HCT116 (cell line): ENCODE measurements around the gene ITGB6. TPM values are rescaled to one million over a fixed set of nuclear protein-coding genes. Genes with fewer than 3 reads are reported as not detected.

Experiments used
- ATAC-seq: fragments of 200-7000 bp; cut with Tn5 transposase; 2 replicates; pipeline ENCODE4 v1.9.1; 2020; ENCODE audit warnings: mild to moderate bottlenecking, moderate library complexity
- BruUV-seq: library from RNA; stranded (reverse); fragments of 400-500 nt; replicated peaks from 2 replicates; lab custom pipeline; 2021; lab: Mats Ljungman, UMichigan
- CTCF ChIA-PET: fragments of 300-600 bp; sonication (Branson Sonifier 250); formaldehyde crosslinking; loops from one replicate; lab custom pipeline; 2021; ENCODE audit warnings: antibody characterized with exemption; lab: Charles Lee
- POLR2A ChIA-PET: fragments of 300-600, 350-600 bp; sonication (Branson Sonifier 250); formaldehyde crosslinking; loops from one replicate; lab custom pipeline; 2021; ENCODE audit warnings: antibody characterized with exemption; lab: Charles Lee
- RAD21 ChIA-PET, 2 experiments: fragments of 300-600 bp; sonication (Branson Sonifier 250); formaldehyde crosslinking; loops; one replicate each; lab custom pipeline; 2023; ENCODE audit warnings: low total read pairs in 2 of 2; ENCODE audit not compliant: uncharacterized antibody in 2 of 2, unreplicated experiment in 2 of 2, low non-redundant PET in 1 of 2; lab: Charles Lee
- DNase-seq: peaks from one replicate; pipeline ENCODE4 v3.0.0-alpha.2; 2010; ENCODE audit warnings: low read depth, low spot score
- H2AFZ ChIP-seq: fragments of 200-600 bp; shearing (Covaris generic), sonication (generic); 2 replicates; pipeline ENCODE4 v1.6.1; 2017; ENCODE audit warnings: low read depth, mixed run types, mixed read lengths, antibody characterized with exemption, low read length; ENCODE audit not compliant: poor library complexity, severe bottlenecking
- H3K27ac ChIP-seq: 2 replicates; pipeline ENCODE4 v1.5.1; 2012; ENCODE audit warnings: low read depth, low read length
- H3K27me3 ChIP-seq: fragments of 200-600 bp; sonication (generic); 2 replicates; pipeline ENCODE4 v1.6.1; 2016; ENCODE audit warnings: mixed run types, low read length, mixed read lengths; ENCODE audit not compliant: insufficient read depth
- H3K36me3 ChIP-seq, 2 experiments: fragments of 200-500 bp in 1 of 2; fragments of 200-600 bp in 1 of 2; sonication (Bioruptor generic) in 1 of 2; sonication (generic) in 1 of 2; 2 replicates each; pipeline versions ENCODE4 v1.5.1 to v1.6.1; 2014 to 2016; ENCODE audit warnings: low read length in 2 of 2, inconsistent platforms in 1 of 2, mixed read lengths in 1 of 2, mixed run types in 1 of 2; ENCODE audit not compliant: insufficient read depth in 2 of 2, control insufficient read depth in 1 of 2
- H3K4me1 ChIP-seq, 2 experiments: fragments of 200-600 bp in 1 of 2; sonication (generic) in 1 of 2; 2 replicates each; pipeline versions ENCODE4 v1.5.1 to v1.6.1; 2012 to 2017; ENCODE audit warnings: low read length in 2 of 2, inconsistent platforms in 1 of 2, mild to moderate bottlenecking in 1 of 2, mixed read lengths in 1 of 2, mixed run types in 1 of 2, moderate library complexity in 1 of 2; ENCODE audit not compliant: insufficient read depth in 2 of 2, control insufficient read depth in 1 of 2
- H3K4me2 ChIP-seq: fragments of 200-600 bp; sonication (generic); 2 replicates; pipeline ENCODE4 v1.6.1; 2017; ENCODE audit warnings: mixed run types, low read length, mixed read lengths
- H3K4me3 ChIP-seq, 2 experiments: fragments of 200-600 bp in 1 of 2; sonication (generic) in 1 of 2; replicated peaks in 1 of 2; 2 replicates each; pipeline ENCODE4 v1.5.1; 2011 to 2016; ENCODE audit warnings: low read length in 2 of 2, control low read depth in 1 of 2, low read depth in 1 of 2, mild to moderate bottlenecking in 1 of 2, mixed read lengths in 1 of 2, mixed run types in 1 of 2
- H3K79me2 ChIP-seq: fragments of 200-600 bp; sonication (generic); 2 replicates; pipeline ENCODE4 v1.6.1; 2017; ENCODE audit warnings: mild to moderate bottlenecking, mixed run types, low read length, moderate library complexity, mixed read lengths; ENCODE audit not compliant: insufficient read depth
- H3K9ac ChIP-seq: fragments of 200-600 bp; sonication (generic); 2 replicates; pipeline ENCODE4 v1.6.1; 2016; ENCODE audit warnings: low read length, mixed read lengths
- H3K9me2 ChIP-seq: fragments of 200-600 bp; sonication (generic), shearing (Covaris generic); 2 replicates; pipeline ENCODE4 v1.6.1; 2017; ENCODE audit warnings: mixed run types, mild to moderate bottlenecking, moderate library complexity; ENCODE audit not compliant: insufficient read depth
- H3K9me3 ChIP-seq, 2 experiments: fragments of 200-500 bp in 1 of 2; fragments of 200-600 bp in 1 of 2; sonication (Bioruptor generic) in 1 of 2; sonication (generic) in 1 of 2; 2 replicates each; pipeline ENCODE4 v1.6.1; 2014 to 2017; ENCODE audit warnings: low read length in 2 of 2, mixed read lengths in 2 of 2, inconsistent platforms in 1 of 2, low read depth in 1 of 2, mild to moderate bottlenecking in 1 of 2, mixed run types in 1 of 2, moderate library complexity in 1 of 2; ENCODE audit not compliant: control insufficient read depth in 1 of 2, insufficient read depth in 1 of 2
- H4K20me1 ChIP-seq: fragments of 200-600 bp; sonication (generic), shearing (Covaris generic); 2 replicates; pipeline ENCODE4 v1.6.1; 2017; ENCODE audit warnings: mixed run types, mild to moderate bottlenecking, moderate library complexity; ENCODE audit not compliant: insufficient read depth
- ELF1 ChIP-seq: IDR thresholded peaks from 2 replicates; pipeline ENCODE4 v1.6.1; 2012; ENCODE audit warnings: low read depth, borderline replicate concordance
- JUND ChIP-seq: IDR thresholded peaks from 2 replicates; pipeline ENCODE4 v1.6.1; 2012
- SIN3A ChIP-seq: IDR thresholded peaks from 2 replicates; pipeline ENCODE4 v1.6.1; 2012; ENCODE audit warnings: low read depth
- SRF ChIP-seq: IDR thresholded peaks from 2 replicates; pipeline ENCODE4 v1.6.1; 2012; ENCODE audit warnings: low read depth
- TCF7L2 ChIP-seq: IDR thresholded peaks from 2 replicates; pipeline ENCODE4 v1.7.0; 2011; ENCODE audit warnings: borderline replicate concordance, inconsistent platforms; ENCODE audit not compliant: insufficient read depth, insufficient read length; ENCODE audit errors: extremely low read depth
- ZNF274 ChIP-seq: fragments of 200-500 bp; sonication (Bioruptor generic); IDR thresholded peaks from 2 replicates; pipeline ENCODE4 v1.6.1; 2014; ENCODE audit warnings: mild to moderate bottlenecking, low read depth, low read length, inconsistent platforms
- intact Hi-C: fragments of 100-400 bp; cut with micrococcal nuclease; formaldehyde crosslinking; loops from 2 replicates; pipeline ENCODE4 v1.10.0; 2022
- total RNA-seq: library from RNA; stranded (reverse); gene quantifications from one replicate; pipeline ENCODE4 v1.2.1, GENCODE V29; 2021; ENCODE audit not compliant: unreplicated experiment
- TF ChIP-seq, protein P1 (sequence below): IDR thresholded peaks from 2 replicates; pipeline ENCODE4 v1.6.1; 2012; ENCODE audit warnings: low read depth

Gene ITGB6
- total RNA-seq, 1 experiment from 2014 or later, result 0.12 TPM

DNA sequence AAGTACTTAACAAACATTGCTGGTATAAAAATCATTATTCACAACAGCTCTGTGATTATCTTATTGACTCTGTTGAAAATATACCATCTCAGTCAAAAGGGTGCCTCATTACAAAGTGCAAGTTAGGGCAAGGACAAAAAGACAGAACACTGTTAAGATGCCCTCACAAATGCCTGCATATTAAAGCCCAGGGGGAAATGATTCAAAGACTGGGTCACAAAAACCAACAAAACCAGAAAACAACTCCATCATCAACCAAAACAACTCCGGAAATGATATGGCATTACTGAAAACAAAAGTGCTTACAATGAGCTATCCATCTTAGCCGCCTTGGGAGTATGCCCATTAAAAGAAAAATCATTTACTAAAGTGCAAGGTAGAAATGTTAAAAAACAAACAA lies 147.5 kb downstream of the ITGB6 start:
- CTCF ChIA-PET, result no interaction called here
- no peak for ATAC-seq
- intact Hi-C loops, result no loop called here

More for the DNA sequence above, 147.5 kb downstream of the ITGB6 start:
- H4K20me1 ChIP-seq, result no peaks in the 10 kb centered on the region
- H3K9ac ChIP-seq, result no peak overlapping the region
- DNase-seq, result no peak
- H3K79me2 ChIP-seq, result no peaks in the 10 kb centered on the region
- H3K4me3 ChIP-seq, result no peak overlapping the region
- H3K4me1 ChIP-seq, result no peaks in the 10 kb centered on the region
- no peaks in the 10 kb centered on the region for H3K9me3 ChIP-seq
- no TSS peak for BruUV-seq
- no peak overlapping the region for H3K27ac ChIP-seq
- H3K9me2 ChIP-seq, result no peaks in the 10 kb centered on the region
- H3K36me3 ChIP-seq, result no peaks in the 10 kb centered on the region
- ChIA-PET RAD21 (no interaction called here), POLR2A (no interaction called here)
- no peak overlapping the region for H3K4me2 ChIP-seq
- H2AFZ ChIP-seq, result no peak overlapping the region
- no peaks in the 10 kb centered on the region for H3K27me3 ChIP-seq
- TF ChIP-seq SIN3A (no peak), ELF1 (no peak), JUND (no peak), ZNF274 (no peak), TCF7L2 (no peak), SRF (no peak)
- TF ChIP-seq, protein P1, sequence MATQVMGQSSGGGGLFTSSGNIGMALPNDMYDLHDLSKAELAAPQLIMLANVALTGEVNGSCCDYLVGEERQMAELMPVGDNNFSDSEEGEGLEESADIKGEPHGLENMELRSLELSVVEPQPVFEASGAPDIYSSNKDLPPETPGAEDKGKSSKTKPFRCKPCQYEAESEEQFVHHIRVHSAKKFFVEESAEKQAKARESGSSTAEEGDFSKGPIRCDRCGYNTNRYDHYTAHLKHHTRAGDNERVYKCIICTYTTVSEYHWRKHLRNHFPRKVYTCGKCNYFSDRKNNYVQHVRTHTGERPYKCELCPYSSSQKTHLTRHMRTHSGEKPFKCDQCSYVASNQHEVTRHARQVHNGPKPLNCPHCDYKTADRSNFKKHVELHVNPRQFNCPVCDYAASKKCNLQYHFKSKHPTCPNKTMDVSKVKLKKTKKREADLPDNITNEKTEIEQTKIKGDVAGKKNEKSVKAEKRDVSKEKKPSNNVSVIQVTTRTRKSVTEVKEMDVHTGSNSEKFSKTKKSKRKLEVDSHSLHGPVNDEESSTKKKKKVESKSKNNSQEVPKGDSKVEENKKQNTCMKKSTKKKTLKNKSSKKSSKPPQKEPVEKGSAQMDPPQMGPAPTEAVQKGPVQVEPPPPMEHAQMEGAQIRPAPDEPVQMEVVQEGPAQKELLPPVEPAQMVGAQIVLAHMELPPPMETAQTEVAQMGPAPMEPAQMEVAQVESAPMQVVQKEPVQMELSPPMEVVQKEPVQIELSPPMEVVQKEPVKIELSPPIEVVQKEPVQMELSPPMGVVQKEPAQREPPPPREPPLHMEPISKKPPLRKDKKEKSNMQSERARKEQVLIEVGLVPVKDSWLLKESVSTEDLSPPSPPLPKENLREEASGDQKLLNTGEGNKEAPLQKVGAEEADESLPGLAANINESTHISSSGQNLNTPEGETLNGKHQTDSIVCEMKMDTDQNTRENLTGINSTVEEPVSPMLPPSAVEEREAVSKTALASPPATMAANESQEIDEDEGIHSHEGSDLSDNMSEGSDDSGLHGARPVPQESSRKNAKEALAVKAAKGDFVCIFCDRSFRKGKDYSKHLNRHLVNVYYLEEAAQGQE, result no peak
